AG09309 (cell line): Measurements from ENCODE around the gene PVR.

ENCODE experiments used
- DNase-seq: peaks from one replicate; pipeline ENCODE4 v3.0.0-alpha.2; 2010; ENCODE audit warnings: low read depth
- H3K4me3 ChIP-seq: 2 replicates; pipeline ENCODE4 v1.5.1; 2011; ENCODE audit warnings: mild to moderate bottlenecking, low read depth, low read length, moderate library complexity; ENCODE audit not compliant: control insufficient read depth
- CTCF ChIP-seq: IDR thresholded peaks from 2 replicates; pipeline ENCODE4 v1.5.1; 2011; ENCODE audit warnings: mild to moderate bottlenecking, low read depth, low read length, inconsistent platforms; ENCODE audit not compliant: insufficient read depth, control insufficient read depth; ENCODE audit errors: missing control alignments

The PVR gene

GRCh38 chr19:44644402-44645016, 799 bp downstream of the PVR start:
- peak overlapping the region; percentile 69 for H3K4me3 ChIP-seq
- no peak for TF ChIP-seq CTCF
- DNase-seq, result no peak

GRCh38 chr19:44645407-44646048, 1.8 kb downstream of the PVR start:
- H3K4me3 ChIP-seq, result no peak overlapping the region
- DNase-seq, result no peak
- TF ChIP-seq CTCF, result no peak

GRCh38 chr19:44646049-44646416, 2.3 kb downstream of the PVR start:
- DNase-seq, result no peak
- no peak overlapping the region for H3K4me3 ChIP-seq
- TF ChIP-seq CTCF, result no peak

- H3K4me3 ChIP-seq, result no peak overlapping the region
- TF ChIP-seq CTCF, result no peak
- DNase-seq, result no peak
Measured at GRCh38 chr19:44647144-44647543, 3.4 kb downstream of the PVR start.

- no peak overlapping the region for H3K4me3 ChIP-seq
- peak; percentile 42 for DNase-seq
Measured at GRCh38 chr19:44648631-44649251, 5.0 kb downstream of the PVR start.

GRCh38 chr19:44649578-44650145, 6.0 kb downstream of the PVR start:
- no peak for TF ChIP-seq CTCF
- no peak for DNase-seq
- H3K4me3 ChIP-seq, result no peak overlapping the region

More at GRCh38 chr19:44648631-44649251, 5.0 kb downstream of the PVR start:
- no peak for TF ChIP-seq CTCF
